MM.1S (cell line): ENCODE measurements around the gene ORC3.

ENCODE experiments used
- CTCF ChIP-seq: fragments of 300-600 bp; sonication (generic); IDR thresholded peaks from 2 replicates; pipeline ENCODE4 v1.5.1; 2016; ENCODE audit warnings: antibody characterized with exemption, low read length, mixed read lengths
- EZH2 ChIP-seq: fragments of 300-600 bp; sonication (generic); optimal IDR thresholded peaks from 2 replicates; pipeline ENCODE3; 2017; ENCODE audit warnings: low read depth, mild to moderate bottlenecking, antibody characterized with exemption, low read length, mixed read lengths

GRCh38 chr6:87623248-87623647 is 33.3 kb downstream of the ORC3 start:
- TF ChIP-seq CTCF (no peak), EZH2 (no peak)
